Activated CD8-positive, alpha-beta memory T cell treated with anti-CD3 and anti-CD28 coated beads, Interleukin-2, amount 50 U/mL, for 4 hours (primary cell): ENCODE results near the gene ACKR4.
"Not testable (repeated sequence)": the region's sequence is repeated elsewhere in the genome, so short reads cannot be mapped to it uniquely, and the experiment has no call there.

Experiments
- DNase-seq: peaks from one replicate; pipeline ENCODE4 v3.0.0-alpha.2; 2020

ACKR4 gene

GRCh38 chr3:132596816-132597433, at the start of gene ACKR4:
TSS of gene ACKR4 (plus strand) at chr3:132597270. CDS start at chr3:132600398, 3,128 bp downstream.
- no peak for DNase-seq

DNA sequence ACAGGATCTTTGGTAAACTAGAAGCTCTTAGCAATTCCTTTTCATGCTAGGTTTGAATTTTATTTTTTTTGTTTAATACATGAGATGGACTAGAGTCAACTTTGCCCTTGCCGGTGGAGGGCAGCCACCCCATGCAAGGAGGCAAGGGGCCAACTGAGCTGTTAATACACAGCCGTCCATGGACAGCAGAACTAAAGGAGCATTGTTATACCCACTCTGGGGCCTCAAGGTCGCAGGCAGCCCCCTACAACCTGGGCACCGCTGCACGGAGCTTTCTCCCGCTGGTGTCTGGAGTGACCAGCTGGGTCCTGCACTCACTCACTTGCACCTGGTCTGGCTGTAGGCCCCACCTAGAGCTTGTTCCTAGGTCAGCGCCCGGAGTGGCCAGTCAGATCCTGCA, 47.9 kb upstream of the ACKR4 start:
- no peak for DNase-seq

DNA sequence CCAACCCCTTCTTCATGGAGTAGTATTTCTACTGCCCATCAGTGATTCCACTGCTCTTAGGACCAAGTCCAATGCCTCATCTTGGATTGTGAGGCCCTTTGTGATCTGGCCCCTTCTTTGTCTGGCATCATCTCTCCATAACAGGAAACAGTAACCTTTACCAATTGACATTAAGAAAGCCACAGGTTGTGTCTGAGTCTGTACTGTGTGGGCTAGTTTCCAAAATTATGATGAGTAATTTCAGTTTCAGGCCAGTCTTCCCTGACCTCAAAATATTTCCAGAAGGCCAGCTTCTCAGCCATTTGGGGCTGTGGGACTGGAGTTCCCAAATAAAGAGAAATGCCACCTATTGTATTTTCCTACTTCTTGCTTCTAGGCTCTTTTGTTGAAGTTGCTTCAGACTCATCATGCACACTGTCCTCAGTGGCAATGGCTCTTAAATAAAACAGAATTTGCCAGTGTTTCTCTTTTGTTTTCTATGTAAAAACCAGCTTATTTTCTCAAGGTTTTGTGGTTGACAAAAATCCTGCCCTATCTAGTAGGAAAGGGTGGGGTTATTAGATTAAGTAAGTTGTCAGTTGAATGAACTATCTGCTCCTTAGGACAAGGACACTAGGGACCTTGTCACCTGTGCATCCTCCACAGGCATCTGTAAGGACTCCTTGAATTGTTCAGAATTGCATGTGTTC, 47.0 kb upstream of the ACKR4 start:
- DNase-seq, result no peak

GRCh38 chr3:132550579-132551305, 46.3 kb upstream of the ACKR4 start:
- DNase-seq, result no peak

GRCh38 chr3:132553826-132554225, 43.2 kb upstream of the ACKR4 start:
- no peak for DNase-seq

DNA sequence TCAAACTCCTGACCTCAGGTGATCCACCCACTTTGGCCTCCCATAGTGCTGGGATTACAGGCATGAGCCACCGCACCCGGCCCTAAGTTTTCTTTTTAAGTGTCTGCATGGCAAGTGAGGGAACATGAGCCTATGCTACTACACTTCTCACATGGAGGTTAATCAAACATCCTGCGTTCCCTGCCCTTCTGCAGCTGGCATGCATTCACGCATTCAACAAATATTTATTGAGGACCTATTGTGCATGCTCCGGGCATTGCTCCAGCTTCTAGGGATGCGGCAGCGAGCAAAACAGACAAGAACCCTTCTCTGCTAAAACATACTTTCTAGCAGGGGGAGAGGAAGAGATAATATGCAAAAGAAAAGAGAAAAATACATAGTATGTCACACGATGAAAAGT, 42.6 kb upstream of the ACKR4 start:
- DNase-seq, result no peak

DNA sequence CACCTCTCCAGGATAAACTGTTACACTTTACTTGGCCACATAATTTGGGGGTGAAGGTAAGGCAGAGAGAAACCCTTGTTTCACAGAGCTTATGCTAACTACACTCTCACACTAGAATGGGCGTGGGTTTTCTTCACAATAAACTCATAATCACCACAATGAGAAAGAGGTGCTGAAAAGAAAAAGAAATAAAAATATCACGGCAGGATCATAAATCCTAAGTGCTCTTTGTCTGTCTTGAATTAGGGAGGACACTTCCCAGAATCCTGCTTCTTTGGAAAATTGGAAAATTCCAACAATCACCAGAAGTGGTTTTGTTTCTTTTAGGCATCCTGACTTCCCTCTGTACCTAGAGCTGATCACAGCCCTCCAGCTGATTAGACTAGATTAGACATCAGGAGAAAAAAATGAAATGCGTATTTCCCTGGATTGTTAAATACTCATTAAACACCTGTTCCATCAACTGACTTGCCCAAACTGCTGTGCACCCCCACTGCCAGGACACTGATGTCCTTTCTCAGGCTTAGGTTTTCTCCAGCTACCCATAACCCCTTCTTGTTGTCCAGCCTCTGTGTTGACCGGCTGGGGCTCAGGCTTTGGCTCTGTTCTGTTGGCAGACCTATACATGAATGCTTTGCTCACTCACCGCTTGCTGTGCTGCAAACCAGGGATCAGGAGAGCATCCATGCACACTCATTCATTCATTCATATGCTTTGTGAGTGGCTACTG, 41.6 kb upstream of the ACKR4 start:
- no peak for DNase-seq

DNA sequence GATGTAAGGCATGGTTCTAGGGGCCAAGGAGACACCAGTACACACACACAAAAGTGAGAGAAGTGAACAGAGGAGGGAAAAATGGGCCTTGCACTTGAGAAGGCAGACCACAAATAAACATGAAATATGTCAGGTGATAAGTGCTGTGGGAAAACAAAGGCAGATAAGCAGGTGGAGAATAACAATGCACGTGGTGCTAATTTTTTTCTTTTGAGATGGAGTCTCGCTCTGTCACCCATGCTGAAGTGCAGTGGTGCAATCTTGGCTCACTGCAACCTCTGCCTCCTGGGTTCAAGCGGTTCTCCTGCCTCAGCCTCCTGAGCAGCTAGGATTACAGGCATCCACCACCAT, 41.1 kb upstream of the ACKR4 start:
- DNase-seq, result not testable (repeated sequence)

GRCh38 chr3:132556508-132557159, 40.4 kb upstream of the ACKR4 start:
- no peak for DNase-seq

GRCh38 chr3:132561003-132561402, 36.1 kb upstream of the ACKR4 start:
- DNase-seq, result no peak

GRCh38 chr3:132563420-132564069, 33.5 kb upstream of the ACKR4 start:
- no peak for DNase-seq

DNA sequence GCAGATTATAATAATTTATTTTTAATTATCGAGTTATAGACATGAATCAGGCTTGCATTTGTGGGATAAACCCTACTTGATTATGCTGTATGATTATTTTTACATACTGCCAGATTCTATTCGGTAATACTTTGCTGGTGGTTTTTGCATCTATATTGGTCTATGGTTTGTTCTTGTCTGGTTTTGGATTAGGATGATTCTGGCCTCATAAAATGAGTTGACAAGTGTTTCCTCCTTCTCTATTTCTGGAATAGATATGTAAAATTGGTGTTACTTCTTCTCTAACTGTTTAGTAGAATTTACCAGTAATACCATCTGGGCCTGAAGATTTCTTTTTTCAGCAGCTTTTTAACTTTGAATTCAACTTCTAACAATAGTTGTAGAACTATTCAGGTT, 33.0 kb upstream of the ACKR4 start:
- no peak for DNase-seq

DNA sequence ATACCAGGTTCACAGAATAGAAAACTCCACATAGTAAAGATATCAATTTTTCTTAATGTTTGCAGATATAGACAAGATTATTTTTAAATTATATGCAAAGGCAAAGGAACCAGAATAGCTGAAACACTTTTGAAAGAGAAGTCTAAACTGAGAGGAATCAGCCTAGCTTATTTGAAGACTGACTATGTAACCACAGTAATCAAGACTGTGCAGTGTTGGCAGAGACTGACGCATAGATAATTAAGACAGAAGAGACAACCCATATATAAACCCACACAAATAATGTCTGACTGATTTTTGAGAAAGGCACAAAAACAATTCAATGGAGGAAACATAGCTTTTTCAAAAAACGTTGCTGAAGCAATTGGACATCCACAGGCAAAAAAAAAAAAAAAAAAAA, 28.6 kb upstream of the ACKR4 start:
- no peak for DNase-seq

DNA sequence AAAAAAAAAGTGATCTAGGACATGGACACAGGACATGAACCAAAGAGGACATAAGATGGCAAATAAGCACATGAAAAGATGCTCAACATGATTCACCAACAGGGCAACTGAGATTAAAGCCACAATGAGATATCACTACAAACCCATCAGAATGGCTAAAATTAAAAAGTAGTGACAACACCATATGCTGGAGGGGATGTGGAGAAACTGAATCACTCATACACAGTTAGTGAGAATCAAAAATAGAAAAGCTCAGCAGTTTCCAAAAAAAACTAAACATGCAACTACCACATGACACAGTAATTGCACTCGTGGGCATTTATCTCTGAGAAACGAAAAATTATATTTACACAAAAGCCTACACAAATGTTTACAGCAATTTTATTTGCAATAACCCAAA, 27.9 kb upstream of the ACKR4 start:
- no peak for DNase-seq

- no peak for DNase-seq
Measured at GRCh38 chr3:132569580-132569979, 27.5 kb upstream of the ACKR4 start.

DNA sequence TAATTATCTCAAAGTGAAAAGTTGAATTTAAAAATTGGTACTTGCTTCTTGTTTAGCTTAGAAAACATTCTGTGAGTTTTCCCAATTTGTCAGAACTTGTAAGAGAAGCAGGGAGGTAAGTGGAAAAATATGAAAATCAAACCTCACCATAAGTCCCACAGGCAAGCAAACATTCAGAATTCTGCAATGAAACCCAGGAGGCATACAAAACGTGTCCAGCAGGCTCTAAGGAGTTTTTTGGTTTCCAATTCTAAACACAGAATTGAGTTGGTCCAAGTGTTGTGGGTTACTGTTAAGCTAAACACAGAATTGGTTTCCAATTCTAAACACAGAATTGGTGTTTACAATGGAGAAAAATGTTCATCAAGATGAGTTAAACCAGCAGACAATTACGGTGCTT, 27.1 kb upstream of the ACKR4 start:
- DNase-seq, result no peak

- DNase-seq, result no peak
Measured at GRCh38 chr3:132573797-132574211, 23.3 kb upstream of the ACKR4 start.

- DNase-seq, result no peak
Measured at GRCh38 chr3:132587401-132587800, 9.7 kb upstream of the ACKR4 start.

GRCh38 chr3:132592216-132592615, 4.9 kb upstream of the ACKR4 start:
- DNase-seq, result no peak

- DNase-seq, result no peak
Measured at GRCh38 chr3:132593241-132593946, 3.7 kb upstream of the ACKR4 start.

DNA sequence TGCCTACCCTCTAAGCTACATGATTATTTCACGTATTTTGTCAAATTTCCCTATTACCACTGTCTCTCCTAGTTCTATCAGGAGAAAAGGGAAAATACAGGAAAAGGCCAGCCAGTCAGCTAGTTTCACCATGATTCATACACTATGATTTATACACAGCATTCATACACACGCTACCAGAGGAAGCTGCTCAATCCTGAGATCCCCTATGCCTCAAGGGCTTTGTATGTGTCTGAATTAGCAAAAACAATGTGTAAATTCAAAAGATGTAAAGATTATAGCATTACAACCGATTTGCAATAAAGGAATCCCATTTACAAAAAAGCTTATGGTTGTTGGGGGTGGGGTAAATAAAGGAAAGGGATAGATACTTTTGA, 3.1 kb upstream of the ACKR4 start:
- DNase-seq, result no peak

GRCh38 chr3:132594498-132594897, 2.6 kb upstream of the ACKR4 start:
- no peak for DNase-seq
